Pancreas (tissue), 10 donors: ENCODE results near the gene ASB11. TPM values are rescaled to one million over a fixed set of nuclear protein-coding genes. Genes with fewer than 3 reads are reported as not detected.

Experiments used
- ATAC-seq, 4 donors: fragments of 200-7000 bp; cut with Tn5 transposase; one replicate each; pipeline versions ENCODE4 v1.8.0 to v1.9.1; 2020; ENCODE audit warnings: mild to moderate bottlenecking in 4 of 4, moderate library complexity in 4 of 4
- DNase-seq, 6 donors: peaks; one replicate each; pipeline ENCODE4 v3.0.0-alpha.2; 2020
- FAIRE-seq: peaks from 2 replicates; lab custom pipeline; 2012; peaks lifted over from hg19 to GRCh38; lab: Jason Lieb, UNC
- H3K27ac ChIP-seq, 4 donors: fragments of 200-600 bp; sonication (generic); 1 replicate in 3 of 4; 2 replicates in 1 of 4; pipeline versions ENCODE4 v1.5.0 to v1.8.0; 2020
- H3K27me3 ChIP-seq, 4 donors: fragments of 200-600 bp; one replicate each; pipeline ENCODE4 v1.8.0; 2021
- H3K36me3 ChIP-seq, 3 donors: fragments of 200-600 bp; sonication (generic) in 1 of 3; one replicate each; pipeline versions ENCODE4 v1.5.0 to v1.8.0; 2020 to 2021
- H3K4me1 ChIP-seq, 3 donors: fragments of 200-600 bp; one replicate each; pipeline ENCODE4 v1.8.0; 2021
- H3K4me3 ChIP-seq, 4 donors: fragments of 200-600 bp; sonication (generic) in 2 of 4; one replicate each; pipeline versions ENCODE4 v1.5.0 to v1.8.0; 2020 to 2021
- H3K9me3 ChIP-seq, 4 donors: fragments of 200-600 bp; one replicate each; pipeline ENCODE4 v1.8.0; 2021
- CTCF ChIP-seq, 4 donors: fragments of 200-600 bp; sonication (generic) in 3 of 4; IDR thresholded peaks; one replicate each; pipeline versions ENCODE4 v1.5.0 to v1.8.0; 2021; ENCODE audit warnings: antibody characterized with exemption in 4 of 4
- WGBS, 2 donors: extraction: QIAGEN DNeasy Blood & Tissue Kit; methylation state at CpG; one replicate each; pipeline ENCODE4 v1.1.7; 2013; 5-methylcytosine and 5-hydroxymethylcytosine counted together
- intact Hi-C, 3 donors: fragments of 100-400 bp; cut with DNase I; formaldehyde crosslinking; loops; one replicate each; pipeline versions ENCODE4 v1.11.1 to v1.14.2; 2022
- polyA plus RNA-seq, 2 donors: library from polyadenylated mRNA; stranded (reverse); fragments of 200-250 nt; gene quantifications; one replicate each; pipeline ENCODE4 v1.2.3, GENCODE V29; 2013
- total RNA-seq, 6 donors: library from RNA; stranded (reverse); fragmentation: NEBNext Ultra II Directional in 4 of 6; extraction: Animal tissue kit (Norgen Biotek cat#: 25700) in 4 of 6; gene quantifications; one replicate each; pipeline versions ENCODE4 v1.2.1 to v1.2.4, GENCODE V29; 2021 to 2023
- donor health status: healthy with polysubstance abuse.
- donor health status: DM: no; HTN: no; CAD: no; lungs with moderate emphysema.
- donor health status: DM: no; HTN: no; CAD: no.
- donor health status: control.
- donor health status: control.
- donor health status: Bipolar disorder and iron deficiency.
- donor health status: DM: yes; HTN: yes; CAD: no.
- donor health status: DM: no; HTN: no; CAD: no.
- donor health status: DM: no; HTN: no; CAD: no.
- donor health status: DM: yes; HTN: yes; CAD: no.

Gene ASB11
- total and polyA plus RNA-seq, 8 donors, result 0.09 to 0.22 TPM; not detected in 6

- intact Hi-C loops, result no loop called here
- no peaks in the 10 kb centered on the region for H3K9me3 ChIP-seq
- H3K4me3 ChIP-seq, result no peak overlapping the region
- no peak overlapping the region for H3K27ac ChIP-seq
- H3K4me1 ChIP-seq, result no peaks in the 10 kb centered on the region
- DNase-seq, result no peak
- WGBS, 2 donors, result 85 to 91% methylated on average over 3 of the region's 3 CpGs
- peaks cover 0 to 4% (median 0%) of the 10 kb centered on the region in 4 donors for H3K27me3 ChIP-seq
- ATAC-seq, result no peak
- no peak for FAIRE-seq
- TF ChIP-seq CTCF (IDR thresholded peaks at IDR 0.05), result no peak
- no peaks in the 10 kb centered on the region for H3K36me3 ChIP-seq
Observed at GRCh38 chrX:15236146-15236545, 79.3 kb downstream of the ASB11 start.

GRCh38 chrX:15235001-15235400 is 80.4 kb downstream of the ASB11 start:
- peaks cover 0 to 4% (median 0%) of the 10 kb centered on the region in 4 donors for H3K27me3 ChIP-seq
- H3K4me1 ChIP-seq, result no peaks in the 10 kb centered on the region
- FAIRE-seq, result no peak
- no peak for TF ChIP-seq CTCF (IDR thresholded peaks at IDR 0.05)
- no peaks in the 10 kb centered on the region for H3K36me3 ChIP-seq
- intact Hi-C loops, result no loop called here
- H3K4me3 ChIP-seq, result no peak overlapping the region
- 25 to 28% methylated on average over 1 of the region's 1 CpG for WGBS, 2 donors
- DNase-seq, result no peak
- no peak for ATAC-seq
- H3K27ac ChIP-seq, result no peak overlapping the region
- H3K9me3 ChIP-seq, result no peaks in the 10 kb centered on the region

- intact Hi-C loops, result no loop called here
- WGBS, 2 donors, result 53 to 55% methylated on average over 3 of the region's 3 CpGs
- DNase-seq (no peak), FAIRE-seq (no peak), ATAC-seq (no peak)
- H3K9me3 ChIP-seq, result no peaks in the 10 kb centered on the region
- no peaks in the 10 kb centered on the region for H3K4me1 ChIP-seq
- no peak for TF ChIP-seq CTCF (IDR thresholded peaks at IDR 0.05)
- H3K36me3 ChIP-seq, result no peaks in the 10 kb centered on the region
- no peak overlapping the region for H3K4me3 ChIP-seq
- peaks cover 0 to 4% (median 0%) of the 10 kb centered on the region in 4 donors for H3K27me3 ChIP-seq
- H3K27ac ChIP-seq, result no peak overlapping the region
Observed at GRCh38 chrX:15233416-15234015, 81.9 kb downstream of the ASB11 start.

Other genes starting within 250 kb of the ASB11 start
- gene ASB9, start 45.6 kb downstream of the ASB11 start, total RNA-seq, result 1 to 10 TPM; 1.5 to 7.8 (median 2.3) TPM
- gene ASB9, start 45.6 kb downstream of the ASB11 start, polyA plus RNA-seq, result 10 to 100 TPM in 1 of 2 donors, 1 to 10 TPM in 1; 5.7 to 41.7 TPM
- gene PIGA, start 19.9 kb upstream of the ASB11 start, total RNA-seq, result 10 to 100 TPM in 2 of 6 donors, 1 to 10 TPM in 4; 4.0 to 12.1 (median 9.1) TPM
- 10 to 100 TPM in 1 of 2 donors, 1 to 10 TPM in 1; 6.0 to 14.7 TPM for gene PIGA, start 19.9 kb upstream of the ASB11 start, polyA plus RNA-seq
- under 1 TPM in 5 of 6 donors, not detected in 1; 0.19 to 0.58 (median 0.25) TPM for gene VEGFD, start 68.8 kb upstream of the ASB11 start, total RNA-seq
- 1 to 10 TPM in 1 of 2 donors, under 1 TPM in 1; 0.84 to 1.3 TPM for gene VEGFD, start 68.8 kb upstream of the ASB11 start, polyA plus RNA-seq
- gene PIR, start 177.7 kb upstream of the ASB11 start, total RNA-seq, result 1 to 10 TPM; 1.1 to 2.4 (median 1.7) TPM
- 1 to 10 TPM; 3.0 to 7.0 TPM for gene PIR, start 177.7 kb upstream of the ASB11 start, polyA plus RNA-seq
- gene BMX, start 185.2 kb upstream of the ASB11 start, total RNA-seq, result 1 to 10 TPM in 1 of 6 donors, under 1 TPM in 5; 0.28 to 3.2 (median 0.48) TPM
- under 1 TPM; 0.27 to 0.73 TPM for gene BMX, start 185.2 kb upstream of the ASB11 start, polyA plus RNA-seq